Stimulated activated naive CD8-positive, alpha-beta T cell treated with anti-CD3 and anti-CD28 coated beads, Interleukin-15, amount 100 ng/mL, for 72 hours (primary cell): Measurements from ENCODE around the gene PRR11.
A peak's percentile ranks its signal among the peaks of the same experiment; 100 is the strongest.
"Not testable (repeated sequence)": the region's sequence is repeated elsewhere in the genome, so short reads cannot be mapped to it uniquely, and the experiment has no call there.

Experiments
- ATAC-seq: fragments of 150-1000 bp; cut with Tn5 transposase; 2 replicates; pipeline ENCODE4 v1.10.0; 2021; ENCODE audit warnings: mild to moderate bottlenecking, moderate library complexity
- DNase-seq, 2 donors: peaks; one replicate each; pipeline ENCODE4 v3.0.0; 2021 to 2022
- H3K27ac Mint-ChIP-seq, 2 donors: one replicate each; pipeline ENCODE4 v1.8.0; 2022; ENCODE audit warnings: mild to moderate bottlenecking in 2 of 2, mixed read lengths in 2 of 2, moderate library complexity in 2 of 2
- H3K27me3 Mint-ChIP-seq: one replicate; pipeline ENCODE4 v1.8.0; 2022; ENCODE audit warnings: mixed read lengths
- H3K4me1 Mint-ChIP-seq: one replicate; pipeline ENCODE4 v1.8.0; 2022; ENCODE audit warnings: mild to moderate bottlenecking, mixed read lengths
- H3K4me3 Mint-ChIP-seq, 2 donors: one replicate each; pipeline ENCODE4 v1.8.0; 2022; ENCODE audit warnings: mild to moderate bottlenecking in 2 of 2, mixed read lengths in 2 of 2, moderate library complexity in 1 of 2
- H3K9me3 Mint-ChIP-seq, 2 donors: one replicate each; pipeline ENCODE4 v1.8.0; 2022; ENCODE audit warnings: mixed read lengths in 2 of 2

PRR11 gene

GRCh38 chr17:59223813-59224212 is 68.3 kb downstream of the PRR11 start:
- Mint-ChIP-seq H3K4me1 (peaks cover 18% of the 10 kb centered on the region), H3K27me3 (no peaks in the 10 kb centered on the region), H3K27ac (no peak overlapping the region), H3K9me3 (no peaks in the 10 kb centered on the region), H3K4me3 (no peak overlapping the region)
- DNase-seq (no peak), ATAC-seq (no peak)

DNA sequence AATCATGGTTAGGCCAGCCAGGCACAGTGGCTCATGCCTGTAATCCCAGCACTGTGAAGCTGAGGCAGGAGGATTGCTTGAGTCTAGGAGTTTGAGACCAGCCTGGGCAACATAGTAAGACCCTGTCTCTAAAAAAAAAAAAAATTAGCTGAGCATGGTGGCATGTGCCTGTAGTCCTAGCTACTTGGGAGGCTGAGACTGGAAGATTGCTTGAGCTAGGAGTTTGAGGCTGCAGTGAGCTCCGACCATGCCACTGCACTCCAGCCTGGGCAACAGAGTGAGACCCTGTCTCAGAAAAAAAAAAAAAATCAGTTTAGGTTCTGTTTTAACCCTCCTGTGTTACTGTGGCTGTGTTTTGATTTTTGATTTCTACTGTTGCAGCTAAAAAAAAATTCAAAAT is 73.0 kb downstream of the PRR11 start:
- H3K27ac Mint-ChIP-seq, H3K9me3 Mint-ChIP-seq, H3K4me3 Mint-ChIP-seq, ATAC-seq, H3K4me1 Mint-ChIP-seq, H3K27me3 Mint-ChIP-seq, DNase-seq: not testable (repeated sequence)

GRCh38 chr17:59230764-59231163 is 75.2 kb downstream of the PRR11 start:
- Mint-ChIP-seq H3K27ac (no peak overlapping the region), H3K4me1 (peaks cover 5% of the 10 kb centered on the region), H3K27me3 (no peaks in the 10 kb centered on the region), H3K4me3 (no peak overlapping the region), H3K9me3 (no peaks in the 10 kb centered on the region)
- ATAC-seq = no peak
- DNase-seq = no peak

DNA sequence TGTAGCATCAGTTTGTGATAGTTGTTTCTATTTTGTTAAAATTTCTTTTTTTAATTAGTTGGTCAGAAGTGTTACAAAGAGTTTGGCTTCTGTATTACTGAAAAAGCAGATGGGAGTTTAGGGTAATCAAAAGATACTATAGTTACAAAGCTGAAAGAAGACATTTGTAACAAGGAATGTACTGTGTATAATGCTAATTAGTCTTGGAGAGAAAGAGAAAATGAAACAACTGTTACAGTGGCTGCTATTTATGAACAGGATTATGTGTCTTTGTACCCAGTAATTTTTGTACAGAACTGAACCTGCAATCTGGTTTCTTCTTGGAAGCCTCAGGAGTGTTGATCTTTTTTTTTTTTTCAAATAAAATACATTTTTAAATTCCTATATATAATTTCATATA is 79.1 kb downstream of the PRR11 start:
- ATAC-seq (no peak), DNase-seq (no peak)
- H3K9me3 Mint-ChIP-seq = no peaks in the 10 kb centered on the region
- H3K4me3 Mint-ChIP-seq = peak overlapping the region in 1 of 2 donors; percentile 12
- H3K27ac Mint-ChIP-seq = no peak overlapping the region
- no peaks in the 10 kb centered on the region for H3K27me3 Mint-ChIP-seq
- peaks cover 5% of the 10 kb centered on the region for H3K4me1 Mint-ChIP-seq

- Mint-ChIP-seq H3K27me3 (no peaks in the 10 kb centered on the region), H3K4me1 (peaks cover 5% of the 10 kb centered on the region), H3K27ac (no peak overlapping the region), H3K9me3 (no peaks in the 10 kb centered on the region), H3K4me3 (no peak overlapping the region)
- ATAC-seq = no peak
- DNase-seq = no peak
Observed at GRCh38 chr17:59238906-59239305, 83.4 kb downstream of the PRR11 start.

DNA sequence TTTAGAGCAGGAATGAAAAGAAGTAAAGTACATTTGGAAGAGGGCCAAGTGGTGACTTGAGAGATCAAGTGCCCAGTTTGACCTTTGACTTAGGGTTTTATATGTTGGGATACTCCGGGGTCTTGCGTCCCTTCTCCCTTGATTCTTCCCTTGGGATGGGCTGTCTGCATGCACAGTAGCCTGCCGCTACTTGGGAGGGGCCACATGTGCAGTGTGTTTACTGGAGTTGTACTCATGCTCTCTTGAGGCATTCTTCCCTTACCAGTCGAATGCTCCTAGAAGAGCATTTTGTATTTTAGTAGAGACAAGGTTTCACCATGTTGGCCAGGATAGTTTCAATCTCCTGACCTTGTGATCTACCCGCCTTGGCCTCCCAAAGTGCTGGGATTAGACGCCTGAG is 88.5 kb downstream of the PRR11 start:
- H3K4me1 Mint-ChIP-seq = no peaks in the 10 kb centered on the region
- no peaks in the 10 kb centered on the region for H3K9me3 Mint-ChIP-seq
- no peak overlapping the region for H3K4me3 Mint-ChIP-seq
- no peak overlapping the region for H3K27ac Mint-ChIP-seq
- DNase-seq (no peak), ATAC-seq (no peak)
- H3K27me3 Mint-ChIP-seq = no peaks in the 10 kb centered on the region
